ENCODE results near the gene EGFL6.

The EGFL6 gene

GRCh38 chrX:13569479-13570260 lies at the start of gene EGFL6:
EGFL6 (plus strand) TSS chrX:13569601; CDS start chrX:13569862, 261 bp downstream.
- DNase-seq = no peak

- no peak for DNase-seq
Observed at GRCh38 chrX:13520351-13520750, 49.0 kb upstream of the EGFL6 start.

DNA sequence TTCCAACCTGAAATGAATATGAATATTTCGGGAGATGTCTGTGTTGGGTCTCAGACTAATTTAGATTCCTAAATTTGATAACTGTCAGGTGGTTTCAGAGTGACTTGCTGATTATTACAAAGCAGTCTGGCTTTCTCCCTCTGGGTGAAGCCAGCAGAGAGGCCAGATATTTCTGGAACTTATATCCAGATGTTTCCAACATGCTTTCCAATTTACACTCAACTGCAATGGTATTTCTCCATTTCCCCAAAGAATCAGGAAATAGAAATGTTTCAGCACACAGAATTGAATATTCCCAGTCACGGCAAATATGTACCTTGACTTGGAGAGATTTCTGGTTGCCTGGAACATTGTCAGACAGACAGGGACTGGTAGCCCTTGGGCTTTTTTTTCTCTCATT lies 48.5 kb upstream of the EGFL6 start:
- no peak for DNase-seq

DNA sequence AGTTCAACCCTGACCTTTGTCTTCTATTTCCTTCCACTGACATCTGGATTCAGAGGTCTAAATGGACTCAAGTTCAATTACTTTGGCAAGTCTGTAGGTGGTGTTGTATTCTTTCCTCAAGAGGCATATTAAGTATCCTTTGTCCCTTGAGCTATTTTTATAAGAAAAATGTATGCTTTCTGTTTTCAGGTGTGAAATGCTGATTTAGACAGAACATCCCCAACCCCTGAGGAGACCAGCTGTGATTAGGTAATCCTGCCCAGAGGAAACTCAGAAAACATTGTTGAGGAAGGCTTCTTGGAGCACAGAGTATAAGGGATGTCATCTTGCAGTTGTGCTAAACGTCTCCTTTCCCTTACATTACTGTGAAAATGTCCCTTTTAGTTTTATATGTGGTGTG lies 46.6 kb upstream of the EGFL6 start:
- DNase-seq = no peak

GRCh38 chrX:13533726-13534125 lies 35.7 kb upstream of the EGFL6 start:
- no peak for DNase-seq

DNA sequence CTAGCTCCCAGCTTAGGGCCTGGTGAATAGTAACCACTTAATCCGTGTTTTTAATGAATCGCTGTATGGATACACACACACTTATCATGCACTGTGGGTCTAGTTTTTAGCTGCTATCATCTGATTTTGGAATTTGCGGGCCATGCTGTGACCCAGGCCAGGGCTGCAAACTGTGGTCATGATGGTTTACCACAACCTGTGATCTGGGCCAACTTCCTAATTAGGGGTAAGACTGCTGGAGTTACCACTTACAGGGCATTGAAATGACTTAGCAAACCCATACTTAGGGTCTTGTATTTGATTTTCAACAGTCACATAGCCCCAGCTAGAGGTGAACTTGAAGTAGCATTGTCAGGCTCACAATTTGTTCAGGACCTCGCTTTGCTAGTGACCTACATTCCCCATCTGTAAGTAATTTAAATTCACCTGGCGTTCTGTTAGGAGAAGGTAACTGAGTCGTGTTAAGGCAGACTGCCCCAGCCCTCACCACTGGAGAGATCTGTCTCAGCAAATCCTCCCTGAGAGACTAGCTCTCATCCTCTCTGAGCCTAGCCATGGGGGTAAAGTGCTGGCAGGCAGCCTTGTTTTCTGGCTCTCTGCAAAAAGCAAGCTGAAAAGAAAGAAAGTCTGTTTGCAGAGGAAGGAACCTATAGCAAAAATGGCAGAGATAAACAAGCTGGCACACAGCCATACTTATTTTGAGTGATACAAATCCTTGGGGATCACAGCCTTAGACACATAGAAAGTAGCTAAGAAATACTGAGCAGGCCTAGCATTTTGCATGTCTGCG lies 33.8 kb upstream of the EGFL6 start:
- no peak for DNase-seq

DNA sequence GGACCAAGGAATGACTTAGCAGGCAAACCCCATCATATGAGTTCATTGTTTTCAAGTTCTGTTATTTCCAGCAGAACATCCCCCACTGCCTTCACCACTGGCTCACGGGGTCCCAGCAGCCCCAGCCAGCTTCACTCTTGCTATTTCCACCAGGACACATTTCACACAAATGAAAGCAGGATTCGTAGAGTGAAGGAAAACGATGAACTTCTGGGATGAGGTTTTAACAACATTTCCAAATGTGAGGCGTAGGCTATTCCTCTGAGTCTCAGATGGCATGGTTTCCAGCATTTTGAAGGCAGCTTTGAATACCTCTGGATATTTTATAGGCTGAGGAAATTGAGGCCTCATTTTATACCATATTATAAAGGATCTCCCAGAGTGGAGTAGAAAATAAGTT lies 32.9 kb upstream of the EGFL6 start:
- no peak for DNase-seq

DNA sequence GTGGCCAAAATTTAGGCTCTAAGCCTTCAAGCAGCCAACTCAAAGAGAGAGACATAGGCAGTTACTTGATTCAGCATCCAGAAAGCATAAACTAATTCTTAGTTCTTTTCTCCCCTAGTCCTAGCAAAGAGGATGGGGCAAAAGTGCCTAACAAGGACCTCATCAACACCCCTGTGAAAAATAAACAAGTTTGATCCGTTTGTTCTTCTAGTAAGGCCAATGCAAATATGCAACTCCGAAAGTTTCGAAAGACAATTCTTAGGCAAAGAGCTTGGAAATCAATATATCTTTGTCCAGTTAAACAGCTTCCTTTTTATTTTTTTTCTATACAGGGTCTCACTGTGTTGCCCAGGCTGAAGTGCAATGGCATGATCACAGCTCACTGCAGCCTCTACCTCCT lies 31.0 kb upstream of the EGFL6 start:
- DNase-seq = no peak

GRCh38 chrX:13540602-13541001 lies 28.8 kb upstream of the EGFL6 start:
- DNase-seq = no peak

DNA sequence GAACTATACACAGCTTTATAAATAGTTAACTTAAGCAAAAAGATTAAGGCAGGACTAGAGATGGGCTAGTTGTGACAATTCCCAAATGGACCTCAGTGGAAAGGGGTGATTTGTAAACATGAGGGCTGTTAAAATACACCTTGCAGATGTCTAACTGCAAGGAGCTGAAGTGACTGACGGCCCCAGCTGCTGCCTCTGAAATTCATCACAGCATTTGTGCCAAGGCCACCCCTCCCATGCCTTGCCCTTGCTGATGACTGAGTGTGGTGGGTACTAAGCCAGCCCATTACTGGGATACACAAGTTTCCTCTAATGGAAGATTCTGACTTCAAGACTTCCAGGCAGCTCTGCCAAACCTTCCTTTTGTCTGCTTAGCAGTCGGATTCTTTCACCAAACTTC lies 23.7 kb upstream of the EGFL6 start:
- no peak for DNase-seq

DNA sequence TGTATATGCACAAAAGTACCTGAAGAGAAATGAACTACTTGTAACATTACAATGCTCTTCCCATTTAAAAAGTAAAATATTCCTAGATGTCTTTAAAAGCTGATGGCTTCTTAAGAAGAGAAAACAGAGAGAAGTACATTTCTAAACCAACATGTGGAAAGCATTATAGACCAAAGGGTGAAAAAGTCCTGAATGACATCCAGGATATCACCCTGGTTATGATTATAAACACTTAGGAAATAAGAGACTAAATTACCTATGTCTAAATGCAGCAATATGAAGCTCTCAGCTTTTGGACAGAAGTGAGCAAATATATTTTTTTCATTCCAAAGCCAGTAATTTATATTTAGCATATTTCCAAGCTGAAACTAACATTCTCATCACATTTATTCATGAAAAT lies 21.7 kb upstream of the EGFL6 start:
- no peak for DNase-seq

- no peak for DNase-seq
Observed at GRCh38 chrX:13550346-13550745, 19.1 kb upstream of the EGFL6 start.

DNA sequence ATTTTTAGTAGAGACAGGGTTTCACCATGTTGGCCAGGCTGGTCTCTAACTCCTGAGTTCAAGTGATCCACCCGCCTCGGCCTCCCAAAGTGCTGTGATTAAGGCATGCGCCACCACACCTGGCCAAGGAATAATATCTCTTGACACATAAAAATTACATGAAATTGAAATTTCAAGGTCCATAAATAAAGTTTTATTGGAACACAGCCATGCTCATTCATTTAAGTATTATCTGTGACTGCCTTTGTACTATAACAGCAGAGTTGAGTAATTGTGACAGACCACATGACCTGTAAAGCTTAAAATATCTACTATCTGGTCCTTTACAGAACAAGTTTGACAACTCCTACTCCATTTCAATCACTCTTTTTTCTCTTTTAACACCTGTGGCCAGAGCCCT lies 17.8 kb upstream of the EGFL6 start:
- DNase-seq = no peak

- no peak for DNase-seq
Observed at GRCh38 chrX:13552892-13553291, 16.5 kb upstream of the EGFL6 start.

GRCh38 chrX:13565511-13565910 lies 3.9 kb upstream of the EGFL6 start:
- no peak for DNase-seq

- DNase-seq = no peak
Observed at GRCh38 chrX:13570261-13570605, 832 bp downstream of the EGFL6 start.

DNA sequence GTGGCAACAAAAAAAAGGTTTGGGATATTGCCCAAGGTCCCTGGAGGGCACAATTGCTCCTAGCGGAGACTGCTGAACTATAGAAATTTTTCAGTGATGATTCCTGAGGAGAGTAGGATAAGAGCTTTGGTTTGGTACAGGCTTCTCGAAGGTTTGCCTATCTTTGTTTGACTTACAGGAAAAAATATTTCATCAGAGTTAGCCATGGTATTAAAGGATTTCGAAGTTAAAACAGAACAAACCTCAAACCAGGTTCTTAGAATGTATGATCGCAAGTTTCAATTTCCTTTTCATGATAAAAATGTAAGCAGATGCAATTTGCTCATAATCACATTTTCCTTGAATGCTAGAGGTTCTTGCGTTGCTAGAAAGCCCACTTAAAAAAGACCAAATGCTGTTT lies 1.7 kb downstream of the EGFL6 start:
- DNase-seq = no peak

DNA sequence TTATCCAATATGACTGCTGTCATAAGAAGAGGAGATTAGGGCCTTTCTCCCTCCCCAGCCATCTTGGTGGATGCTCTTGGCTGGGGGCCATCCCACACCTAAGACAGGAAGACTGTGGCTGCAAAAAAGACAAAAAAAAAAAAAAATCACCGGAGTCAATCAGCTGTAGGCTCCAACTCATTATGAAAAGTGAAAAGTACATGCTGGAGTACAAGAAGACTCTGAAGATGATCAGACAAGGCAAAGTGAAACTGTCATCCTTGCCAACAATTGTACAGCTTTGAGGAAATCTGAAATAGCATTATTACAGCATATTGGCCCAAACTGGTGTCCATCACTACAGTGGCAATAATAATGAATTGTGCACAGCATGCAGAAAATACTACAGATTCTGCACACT lies 5.2 kb downstream of the EGFL6 start:
- DNase-seq = no peak

- DNase-seq = no peak
Observed at GRCh38 chrX:13579661-13580060, 10.3 kb downstream of the EGFL6 start.

DNA sequence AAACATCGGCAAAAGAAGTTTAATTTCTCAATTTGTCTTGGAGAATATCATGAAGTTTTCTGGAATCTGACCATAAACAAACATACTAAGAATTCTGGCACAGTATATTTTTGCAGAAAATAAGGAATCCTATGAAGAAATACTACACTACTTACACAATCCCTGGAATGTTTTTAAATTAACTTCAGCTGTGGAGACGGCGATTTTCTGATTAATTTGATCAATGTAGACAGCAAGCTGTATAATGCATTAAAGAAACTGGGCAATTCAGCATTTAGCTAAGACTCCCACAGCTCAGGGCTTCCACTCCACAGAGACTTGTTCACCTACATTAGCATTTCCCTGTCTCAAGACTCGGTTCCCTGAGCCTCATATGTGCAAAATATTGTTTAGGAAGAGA lies 12.2 kb downstream of the EGFL6 start:
- no peak for DNase-seq

GRCh38 chrX:13587786-13588477 lies 18.5 kb downstream of the EGFL6 start:
- DNase-seq = no peak

- DNase-seq = no peak
Observed at GRCh38 chrX:13590207-13590606, 20.8 kb downstream of the EGFL6 start.

DNA sequence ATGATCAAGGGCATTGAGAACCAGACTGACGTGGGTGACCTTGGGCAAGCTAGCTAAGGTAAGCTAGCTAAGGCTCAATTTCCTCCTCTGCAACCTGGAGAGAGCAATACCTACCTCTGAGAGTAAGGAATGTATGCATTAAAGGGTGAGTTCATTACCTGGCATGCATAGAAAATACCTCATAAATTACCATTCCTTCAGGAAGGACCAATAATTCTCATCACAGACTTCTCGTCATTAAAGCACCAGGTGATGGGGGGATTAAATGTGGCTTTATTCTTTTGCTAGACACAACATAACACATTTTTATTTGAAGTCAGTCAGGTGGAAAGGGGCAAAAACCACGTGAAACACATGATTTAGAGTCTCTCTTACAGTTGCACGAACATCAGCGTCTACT lies 21.5 kb downstream of the EGFL6 start:
- DNase-seq = no peak

GRCh38 chrX:13597874-13598273 lies 28.5 kb downstream of the EGFL6 start:
- DNase-seq = peak; percentile 1
